Measurements from ENCODE around the gene NAA35.
"Not testable (repeated sequence)": the region's sequence is repeated elsewhere in the genome, so short reads cannot be mapped to it uniquely, and the experiment has no call there.

Gene NAA35

DNA sequence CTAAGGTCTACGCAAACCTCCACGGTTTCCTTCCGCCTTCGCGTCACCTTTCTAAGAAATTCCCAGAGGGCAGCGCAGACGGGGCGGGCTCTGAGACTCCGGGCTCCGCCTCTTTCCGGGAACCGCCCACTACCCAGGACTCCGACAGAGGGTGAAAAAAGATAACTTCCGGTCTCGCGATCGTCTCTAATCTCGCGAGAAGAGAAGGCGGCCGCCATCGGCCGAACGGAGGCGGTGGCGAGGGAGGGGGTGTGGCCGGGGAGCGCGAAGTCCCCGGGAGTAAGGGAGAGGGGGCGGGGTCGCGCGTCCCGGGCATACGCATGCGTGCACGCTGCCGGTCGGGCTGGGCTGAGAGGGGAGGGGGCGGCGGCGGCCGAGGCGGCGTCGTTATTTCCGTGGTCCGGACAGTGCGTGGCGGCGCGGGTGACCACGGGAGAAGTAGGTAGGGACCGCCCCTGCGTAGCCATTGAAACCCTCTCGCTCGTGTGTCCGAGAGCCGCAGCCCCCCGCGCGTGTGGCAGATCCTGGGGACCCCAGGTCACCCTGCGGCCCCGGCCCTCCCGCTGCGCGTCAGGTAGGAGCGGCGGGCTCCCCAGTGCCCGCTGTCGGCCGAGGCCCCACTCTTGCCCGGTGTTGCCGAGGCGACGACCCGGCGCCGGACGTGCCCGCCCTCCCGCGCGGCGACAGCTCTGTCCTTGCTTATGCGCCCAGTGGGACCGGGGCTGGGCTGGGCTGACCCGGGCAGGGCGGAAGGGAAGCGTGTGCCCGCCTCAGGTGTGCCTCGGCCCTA lies at the start of gene NAA35:
TSS of gene NAA35 (plus strand) at position 315 of the 790 bp plus-strand sequence. CDS start 1,014 bp downstream, outside the sequence.
- DNase-seq (ENCODE audit: low read depth), result peak; percentile 99

DNA sequence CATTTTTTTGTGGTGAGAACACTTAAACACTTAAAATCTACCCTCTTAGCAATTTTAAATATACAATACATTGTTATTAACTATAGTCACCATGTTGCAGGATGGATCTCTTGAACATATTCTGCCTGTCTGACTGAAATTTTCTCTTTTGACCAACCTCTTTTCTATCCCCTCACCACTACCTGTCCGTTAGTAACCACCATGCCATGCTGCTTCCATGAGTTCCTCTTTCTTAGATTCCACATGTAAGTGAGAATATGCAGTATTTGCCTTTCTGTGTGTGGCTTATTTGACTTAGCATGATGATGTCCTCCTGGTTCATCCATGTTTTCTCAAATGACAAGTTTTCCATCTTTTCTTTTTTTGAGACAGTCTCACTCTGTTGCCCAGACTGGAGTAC lies 48.5 kb upstream of the NAA35 start:
- DNase-seq (ENCODE audit: low read depth), result no peak

DNA sequence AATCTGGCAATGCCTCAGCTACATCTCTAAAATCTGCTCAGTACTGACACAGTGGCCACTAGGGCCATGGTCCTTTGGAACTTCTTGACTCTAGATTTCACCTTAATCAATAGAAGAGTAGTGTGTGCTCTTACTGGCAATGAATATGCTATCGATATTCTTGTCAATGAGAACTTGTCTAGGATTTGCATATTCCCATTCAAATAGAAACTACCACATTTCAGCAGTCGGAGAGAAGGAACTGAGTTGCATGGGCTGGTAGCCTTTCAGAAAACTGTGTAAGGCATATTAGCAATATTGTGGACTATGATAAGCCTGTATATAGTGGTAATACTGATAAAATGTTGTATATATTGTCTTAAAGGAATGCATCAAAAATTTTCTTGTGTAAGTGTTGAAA lies 45.3 kb upstream of the NAA35 start:
- no peak for DNase-seq (ENCODE audit: low read depth)

DNA sequence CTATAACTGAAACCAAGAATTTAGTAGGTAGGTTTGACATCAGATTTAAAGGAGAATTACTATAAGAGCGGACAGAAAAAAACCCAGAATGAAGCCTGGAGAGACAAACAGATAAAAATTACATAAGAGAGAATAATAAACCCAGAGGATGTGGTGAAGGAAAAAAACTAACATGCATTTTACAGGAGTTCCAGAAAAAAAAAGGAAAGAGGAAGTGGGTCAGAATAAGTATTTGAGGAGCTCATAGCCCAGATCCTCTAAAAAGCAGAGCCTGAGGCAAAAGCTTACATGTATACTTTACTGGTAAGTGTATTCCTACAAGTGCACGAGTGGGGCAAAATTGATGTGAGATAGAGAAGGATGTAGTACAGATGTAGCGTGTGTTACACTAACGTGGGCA lies 43.1 kb upstream of the NAA35 start:
- DNase-seq (ENCODE audit: low read depth), result no peak

DNA sequence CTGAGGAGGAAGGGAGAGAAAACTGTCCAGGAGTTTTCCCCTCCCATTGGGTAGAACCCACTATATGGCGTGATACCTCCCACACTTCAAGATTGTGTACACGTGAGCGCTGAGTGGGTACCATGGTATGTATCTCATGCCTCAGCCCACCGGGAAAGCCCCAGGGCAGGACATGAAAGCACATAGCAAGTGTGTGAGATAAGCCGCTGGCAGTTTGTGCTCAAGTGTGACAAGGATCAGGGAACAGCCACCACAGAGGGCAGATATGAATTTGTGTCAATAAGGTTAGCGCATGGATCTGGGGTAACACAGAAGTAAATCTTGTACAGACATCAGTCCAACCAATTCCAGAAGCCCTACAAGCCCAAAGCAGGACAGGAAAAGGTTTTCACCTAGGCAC lies 42.6 kb upstream of the NAA35 start:
- no peak for DNase-seq (ENCODE audit: low read depth)

DNA sequence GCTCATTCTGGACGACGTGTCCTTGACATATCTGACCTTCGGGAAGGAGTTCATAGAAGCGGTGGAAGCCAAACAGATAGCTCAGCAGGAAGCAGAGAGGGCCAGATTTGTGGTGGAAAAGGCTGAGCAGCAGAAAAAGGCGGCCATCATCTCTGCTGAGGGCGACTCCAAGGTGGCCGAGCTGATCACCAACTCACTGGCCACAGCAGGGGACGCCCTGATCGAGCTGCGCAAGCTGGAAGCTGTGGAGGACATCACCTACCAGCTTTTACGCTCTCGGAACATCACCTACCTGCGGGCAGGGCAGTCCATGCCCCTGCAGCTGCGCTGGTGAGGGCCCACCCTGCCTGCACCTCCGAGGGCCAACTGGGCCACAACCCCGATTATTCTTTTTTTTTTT lies 41.6 kb upstream of the NAA35 start:
- DNase-seq (ENCODE audit: low read depth), result no peak

DNA sequence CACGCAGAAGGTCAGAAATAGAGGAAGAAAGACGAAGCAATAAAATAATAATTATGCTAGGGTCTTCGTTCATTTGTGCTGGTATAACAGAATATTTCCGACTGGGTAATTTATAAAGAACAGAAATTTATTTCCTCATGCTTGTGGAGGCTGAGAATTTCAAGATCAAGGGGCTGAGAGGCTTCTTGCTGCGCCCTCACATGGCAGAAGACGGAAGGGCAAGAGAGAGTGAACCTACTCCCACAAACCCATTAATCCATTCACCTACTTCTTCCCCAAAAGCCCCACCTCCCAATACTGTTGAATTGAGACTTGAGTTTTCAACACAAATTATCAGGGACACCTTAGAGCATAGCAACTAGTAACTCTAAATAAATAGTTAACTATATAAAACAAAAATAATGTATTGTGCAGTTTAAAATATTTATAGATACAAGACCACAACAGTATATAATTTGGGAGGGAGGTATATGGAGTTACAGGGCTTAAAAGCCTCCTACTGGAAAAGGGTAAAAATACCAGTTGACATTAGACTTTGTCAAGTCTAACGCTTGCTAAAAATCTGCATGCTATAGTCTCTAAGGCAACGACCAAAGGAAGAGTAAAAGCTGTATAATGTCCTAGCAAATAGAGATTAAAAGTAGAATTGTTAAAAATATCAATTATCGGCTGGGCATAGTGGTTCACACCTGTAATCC lies 40.3 kb upstream of the NAA35 start:
- peak; percentile 11 for DNase-seq (ENCODE audit: low read depth)

DNA sequence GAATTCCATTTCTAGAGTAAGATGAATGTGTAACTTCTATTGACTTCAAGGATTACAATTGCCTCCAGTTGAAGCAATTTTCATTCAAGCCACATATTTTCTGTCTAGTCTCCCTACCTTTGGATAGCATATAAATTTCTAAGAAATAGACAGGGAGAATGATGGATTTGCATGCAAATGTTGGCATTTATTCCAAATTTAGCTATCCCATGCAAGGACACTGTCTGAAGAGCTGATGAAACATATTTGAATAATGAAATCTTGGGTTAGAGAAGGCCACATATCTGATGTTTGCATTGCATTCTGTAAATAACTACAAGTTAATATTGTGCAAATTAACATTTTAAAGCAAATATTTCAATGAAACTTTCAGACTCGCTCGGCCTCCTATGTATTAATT lies 36.0 kb upstream of the NAA35 start:
- DNase-seq (ENCODE audit: low read depth), result no peak

DNA sequence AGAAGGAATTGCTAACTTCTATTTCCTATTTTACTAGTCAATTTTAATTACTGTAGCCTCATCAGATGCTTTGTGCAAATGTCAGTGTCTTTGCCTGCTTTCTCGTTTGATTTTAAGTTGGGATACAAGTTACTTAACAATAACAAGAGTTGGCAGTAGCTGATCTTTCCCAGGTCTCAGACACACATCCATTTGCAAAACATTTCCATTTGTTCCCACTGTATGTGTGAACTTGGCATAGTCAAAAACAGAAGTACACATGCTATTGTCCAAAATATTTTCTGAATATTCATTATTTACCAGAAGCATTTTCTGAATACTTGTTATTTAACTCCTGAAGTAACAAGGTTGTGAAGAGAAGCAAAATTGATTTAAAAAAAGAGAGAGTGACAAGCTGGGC lies 35.0 kb upstream of the NAA35 start:
- no peak for DNase-seq (ENCODE audit: low read depth)

DNA sequence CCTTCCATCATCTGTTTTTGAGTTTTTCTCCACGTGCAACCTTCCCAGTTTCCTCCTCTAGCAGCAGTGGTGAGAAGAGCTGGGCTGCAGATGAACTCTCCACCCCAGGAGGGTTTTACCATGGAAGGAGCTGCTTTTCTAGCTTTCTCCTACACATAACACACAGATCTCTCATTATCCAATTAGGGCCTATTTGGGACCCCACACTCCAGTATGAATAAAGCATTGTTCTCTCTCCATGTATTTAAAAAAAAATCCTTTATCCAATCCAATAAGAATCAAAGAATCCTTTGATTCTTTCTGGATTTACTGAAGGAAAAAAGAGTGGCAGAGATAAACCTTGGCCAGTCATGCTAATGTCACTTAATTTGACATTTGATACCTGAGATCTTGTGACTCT lies 31.6 kb upstream of the NAA35 start:
- no peak for DNase-seq (ENCODE audit: low read depth)

DNA sequence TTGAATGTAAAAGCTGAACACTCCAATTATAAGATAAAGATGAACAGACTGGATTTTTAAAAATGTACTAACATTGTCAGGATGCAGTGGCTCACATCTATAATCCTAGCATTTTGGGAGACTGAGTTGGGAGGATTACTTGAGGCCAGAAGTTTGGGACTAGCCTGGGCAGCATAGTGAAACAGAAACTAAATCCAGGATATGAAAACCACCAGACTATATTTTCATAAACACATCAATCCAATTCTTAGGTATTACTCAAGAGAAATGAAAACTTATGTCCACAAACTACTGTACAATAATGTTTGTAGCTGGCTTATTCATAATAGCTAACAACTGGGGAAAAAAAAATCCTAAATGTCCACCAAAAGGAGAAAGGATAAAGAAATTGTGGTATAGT lies 26.8 kb upstream of the NAA35 start:
- no peak for DNase-seq (ENCODE audit: low read depth)

DNA sequence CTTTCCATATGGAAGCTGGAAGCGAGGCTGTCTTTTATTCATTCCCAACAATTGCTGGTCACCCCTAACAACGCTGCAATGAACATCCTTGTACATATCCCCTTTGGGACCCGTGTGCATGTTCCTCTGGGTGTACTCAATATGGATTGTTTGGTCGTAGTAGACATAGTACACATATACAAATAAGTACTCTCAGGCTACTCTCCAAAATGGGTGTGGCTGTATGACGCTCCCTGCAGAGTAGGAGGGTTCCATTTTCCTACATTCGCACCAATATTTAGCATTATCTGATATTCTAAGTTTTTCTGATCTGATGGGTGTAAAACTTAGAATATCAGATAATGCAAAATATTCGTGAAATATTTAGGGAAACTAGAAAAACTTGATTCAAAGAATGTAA lies 23.2 kb upstream of the NAA35 start:
- no peak for DNase-seq (ENCODE audit: low read depth)

DNA sequence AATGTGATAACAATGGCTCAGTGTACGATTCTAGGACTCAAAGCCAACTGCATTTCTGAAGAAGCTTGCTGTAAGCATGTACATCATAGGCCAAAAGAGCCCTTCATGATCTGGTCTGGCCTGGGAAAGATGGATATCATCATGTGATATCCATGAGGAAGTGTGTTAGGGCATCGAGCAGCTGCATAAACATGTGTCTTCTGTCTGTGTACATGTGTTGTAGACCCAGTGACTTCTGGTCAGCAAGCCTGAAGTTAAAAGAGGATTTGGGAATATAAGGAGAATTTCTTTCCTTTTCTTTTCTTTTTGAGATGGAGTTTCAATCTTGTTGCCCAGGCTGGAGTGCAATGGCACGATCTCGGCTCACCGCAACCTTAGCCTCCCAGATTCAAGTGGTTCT lies 15.5 kb upstream of the NAA35 start:
- no peak for DNase-seq (ENCODE audit: low read depth)

DNA sequence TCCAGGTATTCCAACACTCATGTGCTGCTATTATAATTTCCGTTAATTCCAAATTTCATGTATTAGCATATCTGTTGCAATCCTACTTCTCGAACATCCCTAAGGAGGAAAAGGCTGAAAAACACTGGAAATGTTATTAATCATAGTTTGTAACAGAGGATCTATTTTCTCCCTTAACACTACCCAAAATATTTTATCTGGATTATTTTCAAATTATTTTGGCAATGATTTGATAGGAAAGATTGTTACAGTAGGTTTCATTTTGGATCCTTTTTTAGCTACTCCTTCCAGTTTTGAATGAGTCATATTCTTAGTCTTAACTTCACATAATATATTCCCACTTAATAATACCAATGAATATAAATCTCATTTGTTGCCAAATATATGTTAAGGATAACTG lies 13.9 kb upstream of the NAA35 start:
- no peak for DNase-seq (ENCODE audit: low read depth)

DNA sequence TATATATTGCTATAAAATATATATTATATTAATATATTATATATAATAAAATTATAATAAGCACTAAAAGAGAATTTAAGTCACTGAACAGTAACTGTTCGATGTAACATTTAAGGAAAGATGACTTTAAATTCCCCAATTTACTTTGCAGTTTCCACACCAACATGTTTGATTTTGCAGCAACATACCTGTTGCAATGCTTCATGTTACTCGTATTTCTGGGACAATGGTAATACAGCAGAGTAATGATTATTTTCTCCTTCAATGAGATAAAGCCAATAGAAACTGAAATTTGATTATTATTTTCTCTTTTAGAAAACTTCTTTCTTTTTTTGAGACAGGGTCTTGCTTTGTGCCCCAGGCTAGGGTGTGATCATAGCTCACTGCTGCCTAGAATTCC lies 9.5 kb upstream of the NAA35 start:
- no peak for DNase-seq (ENCODE audit: low read depth)

DNA sequence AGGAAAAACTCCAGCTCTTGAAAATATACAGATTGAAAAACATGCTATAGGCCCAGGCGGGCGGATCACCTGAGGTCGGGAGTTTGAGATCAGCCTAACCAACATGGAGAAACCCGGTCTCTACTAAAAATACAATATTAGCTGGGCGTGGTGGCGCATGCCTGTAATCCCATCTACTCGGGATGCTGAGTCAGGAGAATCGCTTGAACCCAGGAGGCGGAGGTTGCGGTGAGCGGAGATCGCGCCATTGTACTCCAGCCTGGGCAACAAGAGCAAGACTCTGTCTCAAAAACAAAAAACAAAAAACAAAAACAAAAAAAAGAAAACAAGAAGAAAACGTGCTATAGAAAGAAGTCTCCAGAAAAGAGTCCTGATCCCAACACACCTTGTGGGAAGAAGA lies 5.0 kb upstream of the NAA35 start:
- not testable (repeated sequence) for DNase-seq (ENCODE audit: low read depth)

DNA sequence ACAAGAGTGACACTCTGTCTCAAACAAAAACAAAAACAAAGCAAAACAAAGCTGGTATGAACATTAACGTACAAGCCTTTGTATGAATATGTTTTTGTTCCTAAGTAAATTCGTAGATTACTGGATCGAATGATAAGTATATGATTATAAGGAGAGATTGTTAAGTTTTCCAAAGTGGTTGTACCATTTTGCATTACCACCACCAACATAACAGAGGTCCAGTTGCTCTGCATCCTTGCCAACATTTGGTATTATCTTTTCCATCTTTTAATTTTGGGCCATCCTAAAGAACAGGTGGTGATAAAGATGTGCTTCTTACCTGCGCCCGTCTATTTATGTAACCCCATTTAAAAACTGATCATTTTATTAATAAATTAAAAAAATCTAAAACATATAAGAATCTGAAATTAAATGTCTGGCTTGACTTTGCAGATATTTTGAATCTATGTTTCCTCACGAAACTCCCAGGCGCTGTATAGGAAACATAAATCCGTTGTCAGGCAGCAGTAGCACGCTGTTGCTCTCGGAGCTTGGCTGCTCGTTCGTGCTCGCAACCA lies 593 bp upstream of the NAA35 start:
- DNase-seq (ENCODE audit: low read depth), result no peak

DNA sequence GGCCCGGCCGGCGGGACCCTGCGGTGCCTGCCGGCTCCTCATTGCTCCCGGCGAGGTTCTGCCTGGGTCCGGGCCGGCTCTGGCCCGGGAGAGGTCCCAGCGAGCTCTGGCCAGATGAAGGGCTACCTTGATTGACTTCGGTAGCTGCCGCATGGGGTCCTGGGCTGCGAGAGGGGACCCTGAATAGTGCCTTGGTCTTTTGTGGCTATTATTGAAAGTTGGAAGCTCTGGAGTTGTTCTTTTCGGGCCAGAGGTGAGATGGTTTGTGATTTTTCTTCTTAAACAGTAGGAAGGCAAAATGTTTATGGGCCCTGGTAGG lies 635 bp downstream of the NAA35 start:
- no peak for DNase-seq (ENCODE audit: low read depth)

DNA sequence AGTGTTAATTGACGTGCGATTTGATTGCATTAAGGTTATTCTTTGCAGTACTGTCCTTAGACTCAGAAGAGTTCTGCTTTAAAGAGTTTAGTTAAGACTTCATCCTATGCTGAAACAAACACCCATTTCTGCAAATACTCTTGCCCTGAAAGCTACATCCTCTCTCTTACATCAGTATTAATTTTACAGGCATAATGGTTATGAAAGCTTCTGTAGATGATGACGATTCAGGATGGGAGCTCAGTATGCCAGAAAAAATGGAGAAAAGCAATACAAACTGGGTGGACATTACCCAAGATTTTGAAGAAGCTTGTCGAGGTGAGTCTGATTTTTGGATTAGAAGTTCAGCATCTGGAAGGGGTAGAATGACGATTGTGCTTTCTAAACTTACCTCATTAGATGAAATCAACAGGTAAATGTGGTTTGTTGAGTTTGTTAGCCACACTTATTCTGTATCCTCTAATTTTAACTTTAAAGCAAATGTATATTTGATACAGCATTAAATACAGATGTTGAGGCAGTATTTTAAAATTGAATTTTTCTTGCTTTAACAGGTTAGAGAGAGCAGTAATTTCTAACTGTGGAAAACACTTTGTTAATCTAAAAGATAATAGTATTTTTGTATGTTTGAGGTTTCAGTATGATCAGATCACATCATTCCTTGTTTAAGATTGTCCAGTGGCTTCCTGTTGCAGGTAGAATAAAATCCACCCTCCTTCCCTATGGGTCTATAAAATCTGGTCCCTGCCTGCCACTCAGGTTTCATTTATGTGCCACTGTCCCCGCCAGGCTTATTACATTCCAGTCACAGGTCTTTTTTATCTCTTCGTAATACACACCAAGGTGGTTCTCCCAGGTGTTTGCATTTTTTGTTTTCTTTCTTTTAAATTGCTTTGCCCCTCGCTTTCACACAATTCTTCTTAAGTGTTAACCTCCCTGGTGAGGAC lies 1.3 kb downstream of the NAA35 start:
- no peak for DNase-seq (ENCODE audit: low read depth)

DNA sequence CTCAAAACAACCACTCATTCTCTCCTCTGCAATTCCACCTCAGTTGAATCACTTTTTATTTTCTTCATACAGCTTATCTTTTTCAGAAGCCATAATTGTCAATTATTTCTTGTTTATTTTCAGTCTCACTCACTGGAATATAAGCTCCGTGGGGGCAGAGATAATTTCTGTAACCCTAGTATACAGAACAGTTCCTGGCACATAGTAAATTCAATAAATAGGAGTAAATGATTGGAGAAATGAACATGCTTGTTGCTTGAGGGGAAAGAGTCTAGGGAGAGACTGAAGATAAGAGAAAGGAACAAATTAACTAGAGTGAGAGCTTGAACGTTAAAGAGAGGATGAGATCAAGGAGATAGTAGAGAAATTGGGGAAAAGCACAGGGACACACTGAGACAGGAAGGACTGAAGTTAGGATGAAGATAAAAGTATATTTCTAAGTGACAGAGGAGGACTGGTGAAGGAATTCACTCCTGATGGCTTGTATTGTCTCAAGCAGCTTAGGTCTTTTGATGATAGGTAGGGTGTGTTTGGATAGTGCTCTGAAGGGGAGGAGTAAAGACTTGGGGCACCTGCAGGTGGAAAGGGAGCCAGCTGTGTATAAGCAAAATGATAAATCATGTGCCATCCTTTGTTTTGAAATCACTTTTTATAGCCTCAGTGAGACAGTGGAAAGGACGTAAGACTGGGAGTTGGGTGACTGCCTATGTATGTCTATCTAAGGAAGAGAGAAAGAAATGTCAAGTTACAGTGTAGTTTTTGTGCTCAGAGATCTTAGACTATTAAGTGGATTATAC lies 2.2 kb downstream of the NAA35 start:
- no peak for DNase-seq (ENCODE audit: low read depth)

DNA sequence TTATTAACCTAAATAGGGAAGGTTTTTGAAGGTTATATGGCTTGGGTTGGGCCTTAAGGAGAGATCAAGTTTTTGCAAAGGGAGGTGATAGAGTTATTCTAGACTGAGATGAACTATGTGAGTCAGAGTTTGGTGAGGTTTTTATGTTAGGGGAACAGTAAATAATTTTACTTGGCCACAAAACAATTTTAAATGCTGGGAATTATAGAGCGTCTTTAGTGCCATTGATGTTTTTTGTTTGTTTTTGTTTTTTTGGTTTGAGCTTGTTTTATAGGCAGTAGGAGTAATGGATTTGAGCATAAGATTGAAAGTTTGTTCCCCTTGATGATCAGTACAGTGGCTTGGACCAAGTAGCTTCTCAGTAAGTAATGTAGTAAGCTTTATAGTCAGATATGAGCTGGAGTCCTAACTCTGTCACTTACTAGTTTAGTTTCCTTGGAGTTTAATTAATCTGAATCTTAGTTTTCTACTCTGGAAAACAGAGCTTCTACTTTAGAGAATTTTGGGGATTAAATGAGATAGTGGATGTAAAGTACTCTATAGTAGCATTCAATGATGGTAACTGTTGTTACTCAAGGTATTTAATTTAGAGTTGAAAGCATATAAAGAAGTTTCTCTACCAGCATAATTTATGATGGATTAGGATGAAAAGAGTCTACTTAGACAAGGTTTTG lies 2.9 kb downstream of the NAA35 start:
- no peak for DNase-seq (ENCODE audit: low read depth)

Measured in activated T-cell treated with anti-CD3 and anti-CD28 coated beads for 24 hours (primary cell).